GM18508 (cell line): ENCODE measurements around the gene SNRNP48.

Experiments used
- ATAC-seq: cut with Tn5 transposase; IDR thresholded peaks from one replicate; pipeline ENCODE4 v1.9.1; 2021; ENCODE audit warnings: moderate number of reproducible peaks; ENCODE audit not compliant: insufficient read depth, unreplicated experiment

SNRNP48 gene

DNA sequence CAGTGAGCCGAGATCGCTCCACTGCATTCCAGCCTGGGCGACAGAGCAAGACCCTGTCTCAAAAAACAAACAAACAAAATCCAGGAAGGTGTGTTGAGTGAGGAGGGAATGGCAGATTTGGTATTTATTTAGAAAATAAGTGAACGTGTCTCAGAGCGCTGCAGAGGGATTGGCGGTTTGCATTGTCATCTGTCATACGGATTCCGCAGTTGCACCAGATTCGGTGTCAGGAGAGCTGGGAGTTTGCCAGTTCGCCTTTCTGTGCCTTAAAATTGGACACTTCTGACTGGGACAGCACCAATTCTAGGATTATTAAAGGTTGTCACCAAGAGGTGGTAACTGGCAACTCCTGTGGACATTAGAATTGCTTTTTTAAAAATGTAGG lies 912 bp downstream of the SNRNP48 start:
- ATAC-seq = no peak

GRCh38 chr6:7591770-7592169 lies 1.8 kb downstream of the SNRNP48 start:
- no peak for ATAC-seq

- ATAC-seq = no peak
These were observed 3.2 kb downstream of the SNRNP48 start for GRCh38 chr6:7593229-7593628.

DNA sequence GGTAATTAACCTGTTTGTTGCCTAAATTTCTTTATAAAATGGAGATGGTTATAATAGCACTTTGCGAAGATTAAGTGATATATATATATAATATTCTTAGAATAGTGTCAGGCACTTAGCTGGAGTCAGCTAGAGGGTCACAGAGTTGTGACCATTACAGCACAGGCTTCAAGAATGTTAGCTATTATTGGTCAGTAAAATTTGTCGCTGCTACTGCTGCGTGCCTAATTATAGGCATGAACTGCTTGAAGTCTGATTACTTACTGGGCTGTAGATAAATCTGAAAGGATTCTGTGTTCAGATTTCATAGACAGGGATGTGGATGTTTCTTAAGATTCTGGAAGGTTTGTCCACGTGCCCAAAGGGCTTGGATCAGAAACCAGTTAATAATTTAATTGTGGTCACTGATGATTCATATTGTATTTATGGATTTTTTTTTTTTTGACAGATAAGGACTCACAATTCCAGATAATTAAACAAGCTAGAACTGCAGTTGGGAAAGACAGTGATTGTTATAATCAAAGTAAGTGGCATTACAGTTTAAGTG lies 4.7 kb downstream of the SNRNP48 start:
- no peak for ATAC-seq

DNA sequence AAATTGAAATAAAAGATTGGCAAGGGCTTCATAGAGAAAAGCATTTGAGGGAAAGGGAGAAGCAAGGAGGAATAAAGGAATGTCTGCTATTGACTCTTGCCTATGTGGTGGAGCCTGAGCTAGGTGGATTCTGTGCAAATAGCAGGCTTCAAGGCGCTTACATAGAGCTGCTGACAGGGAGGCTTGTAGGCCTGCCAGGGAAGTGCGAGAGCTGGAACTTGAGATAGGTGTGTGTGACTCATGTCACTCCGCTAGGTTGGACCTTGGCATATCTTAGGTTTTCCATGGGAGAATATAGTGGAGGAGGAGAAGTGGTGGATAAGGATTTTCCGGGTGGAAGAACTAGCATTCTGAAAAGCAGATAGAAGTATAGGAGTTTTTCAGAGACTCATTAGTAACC lies 14.0 kb downstream of the SNRNP48 start:
- ATAC-seq = no peak

- no peak for ATAC-seq
These were observed 14.5 kb downstream of the SNRNP48 start for GRCh38 chr6:7604506-7604905.

- no peak for ATAC-seq
These were observed 25.8 kb downstream of the SNRNP48 start for GRCh38 chr6:7615611-7616383.

DNA sequence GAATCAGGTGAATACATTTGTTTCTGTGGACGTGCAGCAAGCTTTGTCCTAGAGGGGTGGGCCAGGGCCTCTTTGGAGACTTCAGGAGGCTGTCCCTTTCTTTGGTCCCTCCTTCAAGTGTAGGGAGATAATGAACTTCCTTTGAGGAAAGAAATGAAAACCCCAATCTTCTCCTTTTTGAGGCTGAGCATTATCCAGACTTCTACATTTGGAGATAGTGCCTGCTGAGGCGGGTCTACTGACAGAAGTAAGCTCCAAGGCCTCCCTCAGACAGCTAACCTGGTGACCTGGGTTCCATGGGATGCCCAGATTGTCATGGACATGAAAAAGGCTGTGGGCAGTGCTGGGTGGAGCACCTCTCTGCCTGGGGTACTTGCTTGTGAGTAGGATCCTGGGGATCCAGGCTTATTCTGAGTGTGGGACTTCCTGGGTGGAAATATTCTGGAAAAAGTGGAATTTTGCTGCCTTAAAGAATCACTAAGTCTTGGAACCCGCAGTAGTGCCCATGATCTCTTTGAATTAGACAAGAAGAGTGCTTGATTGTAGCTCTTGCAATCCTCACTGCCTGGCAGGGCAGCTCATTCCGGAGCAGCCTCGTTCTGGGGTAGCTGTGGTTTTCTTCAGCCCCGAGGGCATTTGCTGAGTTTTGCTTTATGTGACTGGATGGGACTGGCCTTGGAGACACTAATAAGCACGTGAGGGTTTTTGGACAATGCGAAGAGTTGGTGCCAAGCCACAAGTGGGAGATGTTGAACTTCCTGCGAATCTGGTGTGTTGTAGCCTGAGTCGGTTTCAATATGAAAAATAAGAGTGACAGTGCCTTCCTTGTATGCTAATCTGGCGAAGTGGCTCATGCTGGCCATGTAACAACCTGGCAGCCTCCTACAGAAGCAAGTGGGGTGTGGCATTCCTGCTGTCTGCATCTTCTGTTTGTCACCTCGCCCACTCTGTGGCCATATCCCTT lies 28.1 kb downstream of the SNRNP48 start:
- no peak for ATAC-seq

DNA sequence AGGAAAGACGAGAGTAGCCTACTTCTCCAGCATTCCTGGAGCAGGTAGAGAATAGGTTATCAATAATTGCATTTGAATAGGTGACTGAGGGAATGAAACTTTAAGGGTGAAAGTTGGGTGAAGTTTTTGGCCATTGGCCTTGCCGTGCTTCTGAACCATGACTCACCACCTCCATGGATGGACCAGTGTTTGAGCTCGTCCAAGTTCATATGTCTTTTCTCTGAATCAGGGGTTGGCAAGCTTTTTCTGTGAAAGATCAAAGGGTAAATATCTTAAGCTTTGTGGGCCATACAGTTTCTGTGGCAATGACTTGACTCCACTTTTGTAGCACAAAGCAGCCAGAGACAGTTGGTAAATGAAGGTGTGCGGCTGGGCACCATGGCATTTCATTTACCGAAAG lies 31.8 kb downstream of the SNRNP48 start:
- no peak for ATAC-seq

- no peak for ATAC-seq
These were observed 35.1 kb downstream of the SNRNP48 start for GRCh38 chr6:7624796-7625710.

DNA sequence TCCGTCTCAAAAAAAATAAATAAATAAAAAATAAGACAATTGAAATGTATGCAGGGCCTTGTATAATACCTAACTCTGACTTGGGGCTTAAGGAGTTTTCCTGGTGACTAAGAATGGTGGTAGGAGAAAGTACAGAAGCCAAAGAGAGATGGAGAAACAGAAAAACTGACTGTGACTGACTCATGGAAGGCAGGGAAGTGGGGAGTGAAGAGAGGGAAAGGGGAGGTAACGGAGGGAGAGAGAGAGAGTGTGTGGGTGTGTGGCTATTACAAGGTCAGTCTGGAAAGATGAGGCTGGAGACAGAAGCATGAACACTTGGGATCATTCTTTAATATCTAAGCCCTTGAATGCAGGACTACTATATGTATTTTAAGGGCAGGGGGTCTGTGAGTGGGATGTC lies 38.5 kb downstream of the SNRNP48 start:
- ATAC-seq = no peak

- no peak for ATAC-seq
These were observed 38.9 kb downstream of the SNRNP48 start for GRCh38 chr6:7628909-7629308.

GRCh38 chr6:7629321-7629720 lies 39.3 kb downstream of the SNRNP48 start:
- no peak for ATAC-seq

DNA sequence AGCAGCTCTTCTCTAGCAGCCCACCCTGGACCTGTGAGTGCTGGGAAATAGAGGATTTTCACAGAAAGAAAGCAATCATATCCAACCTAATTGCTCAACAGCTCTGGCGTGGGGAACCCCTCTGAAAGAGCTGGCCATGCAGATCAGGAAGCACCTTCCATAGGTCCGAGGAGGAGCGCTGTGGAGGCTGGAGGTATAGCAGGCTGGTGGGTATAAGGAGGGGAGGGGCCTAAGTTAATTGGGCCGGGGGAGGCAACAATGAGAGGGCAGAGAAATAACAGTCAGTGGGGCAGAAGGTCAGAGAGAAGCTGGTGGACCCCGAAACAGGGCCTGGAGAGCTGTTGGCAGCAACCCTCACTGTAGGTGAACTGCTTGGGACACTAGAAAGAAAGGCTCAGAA lies 40.8 kb downstream of the SNRNP48 start:
- ATAC-seq = no peak

DNA sequence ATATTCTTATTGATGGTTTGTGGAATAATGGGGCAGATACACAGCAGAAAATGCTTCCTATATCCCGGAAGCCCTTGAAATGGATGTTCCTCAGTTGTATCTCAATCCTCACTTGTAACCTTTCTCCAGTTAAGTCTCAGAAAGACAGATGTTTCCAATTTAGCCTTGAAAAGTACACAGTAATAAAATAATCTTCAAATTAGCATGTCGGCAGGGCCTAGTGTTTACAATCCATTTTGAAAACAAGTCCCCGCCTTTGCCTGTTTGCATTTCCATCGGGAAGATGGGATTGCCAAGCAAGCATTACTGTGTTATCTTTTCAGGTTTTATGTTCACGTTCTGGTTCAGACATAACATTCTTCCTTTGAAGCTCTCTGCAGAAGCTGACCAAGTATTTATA lies 41.5 kb downstream of the SNRNP48 start:
- no peak for ATAC-seq

- ATAC-seq = no peak
These were observed 42.7 kb downstream of the SNRNP48 start for GRCh38 chr6:7632501-7633290.

DNA sequence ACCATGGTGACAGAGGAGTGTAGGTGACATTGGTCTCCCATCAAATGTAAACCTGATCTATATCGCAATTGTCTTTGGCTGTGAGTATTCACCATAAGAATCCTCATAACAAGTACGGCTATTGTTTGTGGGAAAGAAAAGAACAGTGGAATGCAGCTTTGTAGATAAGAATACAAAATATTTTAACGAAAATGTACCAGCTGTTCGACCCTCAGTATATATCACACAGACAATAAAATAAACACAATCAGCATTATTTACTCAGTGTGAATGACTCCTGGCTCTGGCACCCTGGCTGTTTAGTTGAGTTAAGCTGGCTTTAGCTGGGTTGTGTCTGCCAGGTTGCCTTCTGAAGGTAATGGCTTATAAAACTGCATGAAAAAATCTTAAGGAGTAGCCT lies 43.4 kb downstream of the SNRNP48 start:
- ATAC-seq = no peak

GRCh38 chr6:7636151-7636550 lies 46.2 kb downstream of the SNRNP48 start:
- ATAC-seq = no peak

DNA sequence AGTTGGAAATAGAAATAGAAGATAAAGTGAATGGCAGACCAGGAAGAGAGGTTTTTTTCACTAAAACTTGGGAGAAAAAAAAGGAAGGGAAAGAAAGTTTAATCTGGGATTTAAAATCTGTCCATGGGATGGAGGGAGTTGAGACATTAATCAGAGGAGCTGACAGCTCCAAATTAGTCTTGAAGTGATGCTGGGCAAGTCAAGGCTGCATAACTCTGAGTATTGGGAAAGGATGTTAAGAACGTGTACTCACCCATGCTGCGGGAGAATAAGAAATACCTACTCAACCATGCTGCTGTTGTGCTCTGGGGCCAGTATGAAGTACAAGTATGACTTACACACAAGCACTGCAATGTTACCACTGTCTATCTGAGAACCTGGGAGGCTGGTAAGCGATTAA lies 47.5 kb downstream of the SNRNP48 start:
- ATAC-seq = no peak
